DMS114 treated with DMSO at 0.1 percent for 48 hours (cell line): ENCODE measurements around the gene RAD51B.

Experiments used
- DNase-seq: peaks from one replicate; lab custom pipeline; 2025; ENCODE audit not compliant: unreplicated experiment; lab: John Stamatoyannopoulos, UW

The RAD51B gene

DNA sequence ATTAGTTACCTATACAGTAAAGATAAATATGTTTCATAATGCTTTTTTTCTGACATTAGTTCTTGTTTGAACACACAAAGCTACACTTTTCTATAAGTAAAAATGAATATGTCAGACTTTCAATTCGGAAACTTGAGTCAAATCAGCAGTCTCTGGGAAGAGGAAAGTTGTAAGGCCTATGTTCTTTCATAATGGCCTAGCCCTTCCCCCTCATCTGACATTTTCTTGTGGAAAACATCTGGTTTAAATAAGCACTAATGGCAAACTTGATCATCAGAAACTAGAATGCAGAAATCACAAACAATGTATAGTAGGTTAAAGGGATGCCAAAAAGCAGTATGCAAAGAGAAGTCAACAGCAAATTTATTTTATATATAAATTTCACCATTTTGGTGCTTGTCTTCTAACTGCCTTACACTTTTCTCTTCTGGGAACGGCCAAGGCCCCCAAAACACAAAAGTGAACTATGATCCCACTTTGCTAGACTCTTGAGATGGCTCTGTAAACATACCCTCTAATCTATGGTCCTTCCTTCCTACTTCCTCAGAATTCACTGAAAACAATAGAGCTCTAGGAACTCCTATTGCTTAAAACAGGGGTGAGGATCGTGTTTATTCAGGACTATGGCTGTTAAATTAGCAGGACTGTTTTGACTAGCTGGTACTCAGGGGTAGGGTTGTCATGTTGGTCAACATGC, 444.1 kb downstream of the RAD51B start:
- DNase-seq, result no peak

DNA sequence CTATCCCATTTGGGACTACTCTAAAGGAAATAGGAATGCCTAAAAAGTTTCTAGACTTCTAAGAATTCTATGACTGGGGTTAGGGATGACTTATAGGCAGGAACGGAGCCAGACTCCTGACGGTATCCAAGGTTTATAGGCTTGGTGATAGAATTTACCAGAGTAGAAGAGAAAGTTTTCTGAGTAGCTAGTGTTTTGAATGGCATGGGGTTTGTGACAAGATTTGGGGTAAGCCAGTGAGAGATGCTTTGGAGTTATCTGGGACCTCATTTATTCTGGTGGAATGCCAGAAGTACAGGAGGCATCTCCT, 444.6 kb downstream of the RAD51B start:
- DNase-seq, result no peak

DNA sequence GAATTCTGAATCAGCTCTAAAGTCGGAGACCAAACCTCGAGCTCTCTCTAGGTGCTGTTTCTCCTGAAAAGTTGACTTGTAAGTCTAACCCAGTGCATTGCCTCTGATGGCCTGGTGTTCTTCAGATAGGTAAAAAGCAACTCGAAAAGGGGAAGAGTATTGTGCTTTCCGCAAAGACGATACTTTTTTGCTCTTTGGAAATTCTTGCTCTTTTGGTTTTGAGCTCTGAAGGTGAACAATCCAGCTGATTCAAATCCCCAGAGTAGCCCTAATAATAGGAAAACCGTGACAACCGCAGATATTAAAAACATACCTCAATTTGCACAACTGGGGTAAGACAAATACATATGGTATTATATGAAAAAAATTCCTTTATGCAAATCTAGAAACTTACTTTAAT, 447.4 kb downstream of the RAD51B start:
- no peak for DNase-seq

DNA sequence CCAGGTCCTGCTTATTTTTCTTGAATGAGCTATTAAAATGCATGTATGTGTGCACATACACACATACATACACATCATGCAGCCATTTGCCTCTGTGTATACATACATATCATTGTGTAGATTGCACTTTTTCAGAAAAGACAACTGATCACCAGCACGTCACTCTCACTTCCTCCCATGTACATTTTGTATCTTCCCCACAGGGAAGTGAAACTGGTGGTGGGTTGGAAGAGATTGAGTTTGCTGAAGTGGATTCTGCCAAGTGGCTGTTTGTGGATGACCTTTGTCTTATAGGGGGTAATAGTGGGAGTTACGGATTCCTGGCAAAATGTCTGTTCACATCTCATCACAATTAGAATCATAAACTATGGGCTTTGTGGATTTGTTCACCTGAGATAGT, 448.6 kb downstream of the RAD51B start:
- no peak for DNase-seq

DNA sequence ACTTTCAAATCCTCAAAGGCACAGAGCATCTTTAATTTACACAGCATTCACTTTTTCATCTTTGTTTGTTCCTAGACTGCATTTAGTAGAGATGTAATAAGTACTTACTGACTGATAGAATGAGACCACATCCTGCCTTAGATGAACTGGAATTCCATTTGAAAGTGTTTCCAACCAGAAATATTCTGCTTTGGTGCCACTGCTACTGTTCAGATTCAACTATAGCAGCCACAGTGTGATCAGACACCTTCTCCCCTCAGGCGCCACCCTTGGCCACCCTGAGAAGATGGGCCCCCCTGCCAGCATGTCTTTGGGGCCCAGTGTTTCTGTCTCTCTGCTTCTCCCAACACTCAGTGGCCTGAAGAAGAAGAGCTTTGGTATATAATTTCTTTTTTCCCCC, 449.1 kb downstream of the RAD51B start:
- no peak for DNase-seq

DNA sequence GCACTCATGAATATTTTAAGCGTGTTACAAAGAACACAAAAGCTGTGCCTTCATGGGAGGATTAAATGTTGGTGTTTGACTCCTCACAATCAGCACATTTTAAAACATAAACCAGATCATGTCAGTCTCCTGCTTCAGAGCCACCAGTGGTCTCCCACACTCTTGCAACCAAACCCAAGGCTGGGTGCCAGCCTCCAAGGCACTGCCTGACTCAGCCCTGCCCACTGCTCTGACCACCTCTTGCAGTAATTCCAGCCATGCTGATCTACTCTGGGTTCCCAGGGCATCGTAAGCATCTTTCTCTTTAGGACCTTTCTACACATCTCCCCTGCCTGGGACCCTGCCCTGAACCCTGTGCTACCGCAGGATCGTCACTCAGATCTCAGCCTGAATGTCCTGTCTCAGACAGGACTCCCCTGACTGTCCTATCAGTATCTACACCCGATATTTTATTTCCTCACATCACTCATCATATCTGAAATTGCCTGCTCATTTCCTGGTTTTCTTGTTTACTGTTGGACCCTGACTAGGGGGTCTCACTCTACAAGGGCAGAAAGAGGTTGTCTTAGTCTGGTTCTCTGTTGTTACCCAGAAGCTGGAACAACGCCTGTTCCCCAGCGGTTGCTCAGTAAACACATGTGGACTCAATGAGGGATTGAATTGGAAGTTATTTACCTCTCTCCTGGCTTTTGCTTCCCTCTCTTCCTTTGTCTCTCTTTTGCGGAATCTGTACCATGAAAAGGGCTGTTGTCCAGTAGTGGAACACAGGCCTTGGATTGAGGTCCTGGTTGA, 449.8 kb downstream of the RAD51B start:
- no peak for DNase-seq

DNA sequence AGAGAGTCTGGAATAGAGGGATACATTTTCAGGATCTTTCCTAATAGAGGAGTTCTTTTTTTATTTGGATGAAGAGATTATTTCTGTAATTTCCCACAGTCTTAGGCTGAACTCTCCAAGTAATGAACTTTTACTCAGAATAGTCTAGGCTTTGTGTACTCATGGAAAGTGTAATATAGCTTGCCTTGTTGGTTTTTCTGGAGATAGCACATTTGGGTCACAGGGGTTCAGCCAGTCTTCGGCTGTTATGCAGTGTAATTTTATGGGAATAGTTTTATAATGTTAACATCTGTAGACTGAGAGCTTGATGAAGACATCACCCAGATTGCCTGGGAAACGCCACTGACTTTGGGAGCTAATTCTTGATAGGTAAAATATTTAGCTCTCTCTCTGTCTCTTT, 450.8 kb downstream of the RAD51B start:
- no peak for DNase-seq

DNA sequence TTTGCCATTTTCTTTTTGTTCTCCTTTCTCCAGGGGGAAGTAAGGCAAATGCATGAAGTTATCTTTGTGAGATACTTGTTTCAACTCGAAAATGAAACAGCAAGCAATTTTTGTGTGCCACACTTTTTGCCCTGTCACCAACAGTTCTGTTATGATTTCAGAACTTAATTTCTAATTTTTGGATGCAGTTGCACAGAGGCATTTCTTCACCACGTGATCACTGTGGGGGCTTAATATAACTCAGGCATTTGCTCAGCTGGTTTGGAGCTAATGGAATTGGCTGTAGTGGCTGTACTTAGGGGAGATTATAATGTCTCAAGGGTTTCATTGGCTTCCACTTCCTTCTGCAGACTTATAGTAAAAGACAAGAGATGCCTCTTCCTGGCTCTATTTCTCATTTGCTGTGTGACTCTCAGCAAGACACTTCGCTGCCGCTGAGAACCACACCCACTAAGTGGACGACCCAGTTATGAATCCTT, 452.4 kb downstream of the RAD51B start:
- DNase-seq, result no peak

DNA sequence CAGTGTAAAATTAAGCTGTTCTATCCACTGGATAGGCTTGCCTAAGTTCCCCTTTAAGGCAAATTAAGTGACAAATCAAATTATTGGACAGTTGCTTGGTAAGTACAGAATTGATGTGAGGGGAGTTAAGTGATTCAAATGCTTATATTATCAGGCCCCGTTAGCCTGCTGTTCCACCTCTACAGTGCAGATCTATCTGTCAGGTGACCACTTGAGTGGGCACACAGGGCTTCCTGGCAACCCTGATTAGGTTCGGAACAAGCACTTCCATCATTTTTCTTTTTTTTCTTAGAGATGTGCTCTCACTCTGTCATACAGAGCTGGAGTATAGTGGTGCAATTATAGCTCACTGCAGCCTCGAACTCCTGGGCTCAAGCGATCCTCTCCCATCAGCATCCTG, 453.8 kb downstream of the RAD51B start:
- DNase-seq, result no peak

DNA sequence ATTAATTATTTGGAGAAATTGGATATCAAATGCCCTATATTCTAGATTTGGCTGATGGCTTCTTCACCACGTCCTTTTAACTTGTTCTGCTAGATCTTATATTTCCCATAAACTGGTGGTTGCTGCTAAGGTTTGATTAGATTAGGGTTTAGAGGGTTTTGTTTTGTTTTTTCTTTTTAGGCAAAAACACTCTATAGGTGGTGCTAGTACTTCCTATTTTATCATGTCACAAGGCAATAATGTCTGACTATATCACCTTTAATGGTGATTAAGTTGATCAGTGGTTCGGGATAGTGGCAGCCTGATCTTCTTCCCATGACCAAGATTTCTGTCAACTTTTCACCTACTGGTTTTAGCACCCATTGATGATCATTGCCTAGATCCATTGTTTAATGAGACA, 455.1 kb downstream of the RAD51B start:
- no peak for DNase-seq

DNA sequence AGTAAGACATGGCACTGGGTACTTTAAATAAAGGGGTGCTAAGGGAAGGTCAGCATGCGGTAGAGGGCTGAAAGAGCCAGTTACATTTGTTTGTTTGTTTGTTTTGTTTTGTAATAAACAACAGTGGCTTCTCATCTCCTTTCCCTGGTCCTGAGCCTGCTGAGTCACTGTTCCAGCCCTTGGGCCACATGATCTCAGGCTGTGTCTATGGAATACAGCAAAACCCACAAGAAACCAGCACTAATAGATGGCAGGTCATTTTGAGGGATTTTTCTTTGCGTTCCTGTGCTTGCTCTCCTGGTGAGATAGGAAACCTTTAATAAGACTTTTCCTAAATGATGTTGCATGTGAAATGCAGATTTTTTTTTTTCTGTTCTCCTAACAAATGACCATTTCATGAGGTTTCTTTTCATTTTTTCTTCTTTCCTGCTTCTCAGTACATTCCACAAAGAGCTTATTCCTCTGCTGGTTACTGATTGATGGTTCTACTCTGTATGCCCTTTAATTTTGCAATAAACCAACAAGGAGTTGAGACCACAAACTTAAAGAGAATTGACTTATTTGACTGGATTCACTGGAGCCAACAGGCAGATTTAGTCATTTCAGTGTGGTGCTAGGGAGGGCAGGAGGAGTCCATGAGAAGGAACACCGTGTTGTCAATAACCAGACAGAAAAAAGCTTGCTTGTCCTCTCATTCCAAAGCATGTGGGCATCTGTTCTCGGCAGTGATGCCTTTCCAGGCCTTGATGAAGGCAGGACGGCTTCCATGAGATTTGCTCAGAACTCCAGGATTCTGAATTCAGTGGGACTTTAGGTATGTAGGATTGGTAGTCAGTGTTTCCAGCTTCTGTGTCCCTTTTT, 459.2 kb downstream of the RAD51B start:
- no peak for DNase-seq

DNA sequence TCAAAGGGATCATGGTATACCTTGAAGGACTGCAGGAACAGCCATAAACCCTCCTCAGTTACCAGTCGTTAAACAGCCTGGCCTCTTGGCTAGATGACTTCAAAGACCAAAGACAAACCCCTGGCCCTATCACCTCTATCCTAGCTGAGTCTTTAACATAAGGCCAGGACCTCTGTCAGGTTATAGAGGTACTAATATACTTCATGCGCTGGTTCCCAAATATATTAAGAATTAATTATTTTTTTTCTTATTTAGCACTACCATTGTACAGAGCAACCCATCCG, 459.8 kb downstream of the RAD51B start:
- DNase-seq, result no peak

DNA sequence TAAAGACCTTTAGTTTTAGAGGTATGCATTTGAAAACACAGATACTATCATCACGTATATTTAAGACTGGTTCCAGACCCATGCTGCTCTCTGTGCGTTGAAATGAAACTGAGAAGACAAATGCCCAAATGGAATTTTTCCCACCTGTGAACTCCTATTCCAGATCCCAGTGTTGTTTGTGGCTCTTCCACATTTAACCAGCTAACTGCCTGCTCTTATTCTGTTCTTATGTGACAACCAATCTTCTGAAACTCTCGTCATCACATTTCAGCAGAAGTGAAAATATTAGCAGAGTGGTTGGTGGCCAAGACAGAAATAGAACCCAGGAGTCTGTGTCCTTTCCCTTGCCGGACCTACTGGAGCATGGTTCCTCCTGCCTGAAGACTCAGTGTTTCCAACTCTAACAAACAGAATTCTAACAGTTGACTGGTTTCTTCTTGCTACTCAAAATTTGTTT, 460.2 kb downstream of the RAD51B start:
- DNase-seq, result no peak

DNA sequence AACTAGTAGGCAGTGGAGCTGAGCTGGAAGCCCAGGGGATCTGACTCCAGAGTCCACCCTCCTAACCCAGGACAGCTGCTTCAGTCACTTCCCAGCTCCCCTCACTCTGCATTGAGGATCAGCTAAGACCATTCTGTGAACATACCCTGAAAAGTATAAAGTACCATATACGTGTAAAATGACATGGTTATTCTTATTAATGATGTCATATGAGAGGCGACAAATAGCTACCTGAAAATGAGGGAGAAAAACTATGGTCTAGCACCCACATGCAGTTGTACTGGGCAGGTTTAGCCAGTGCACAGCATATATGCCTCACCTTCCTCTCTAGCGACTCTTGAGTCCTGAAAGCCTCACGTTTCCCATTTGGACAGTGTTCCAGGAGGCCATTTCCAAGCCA, 461.9 kb downstream of the RAD51B start:
- DNase-seq, result no peak

DNA sequence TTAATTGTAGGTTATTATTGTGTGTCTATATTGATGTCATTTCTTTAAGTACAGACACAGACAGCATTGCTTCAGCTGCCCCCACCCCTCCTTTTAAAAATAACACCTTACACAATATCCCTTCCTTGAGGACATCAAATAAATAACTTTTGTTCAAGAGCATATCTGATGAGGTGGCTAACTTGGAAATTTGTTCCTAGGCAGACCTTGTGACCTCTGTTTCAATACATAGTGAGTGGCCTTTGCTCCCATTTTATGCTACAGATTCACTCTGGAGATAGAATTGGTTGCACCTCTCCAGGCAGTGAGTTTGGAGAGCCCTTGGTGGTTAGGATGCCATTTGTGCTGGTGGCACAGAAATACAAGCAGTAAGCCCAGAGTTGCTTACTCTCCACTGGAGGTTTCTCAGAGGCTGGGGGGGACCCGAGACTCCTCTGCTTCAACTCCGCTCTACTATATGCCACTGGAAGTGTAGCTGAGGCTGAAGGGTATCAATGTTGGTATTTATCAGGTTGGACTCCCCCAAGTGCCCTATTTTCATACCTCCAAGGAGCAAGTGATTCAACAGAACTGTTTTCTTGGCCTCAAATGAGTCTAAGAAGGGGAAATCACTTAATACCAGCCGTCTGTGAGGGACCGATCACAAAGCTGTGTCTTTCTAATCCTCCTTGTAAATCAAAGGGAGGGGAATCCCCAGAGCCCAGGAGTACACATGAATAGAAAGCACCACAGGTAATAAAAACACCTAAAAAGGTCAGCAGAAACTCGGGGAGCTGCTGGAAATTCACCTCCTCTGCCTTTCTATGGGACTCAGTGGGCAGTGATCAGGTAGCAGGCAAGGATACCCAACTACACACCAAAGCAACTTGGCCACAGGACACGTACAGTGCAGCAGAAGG, 463.1 kb downstream of the RAD51B start:
- DNase-seq, result no peak

DNA sequence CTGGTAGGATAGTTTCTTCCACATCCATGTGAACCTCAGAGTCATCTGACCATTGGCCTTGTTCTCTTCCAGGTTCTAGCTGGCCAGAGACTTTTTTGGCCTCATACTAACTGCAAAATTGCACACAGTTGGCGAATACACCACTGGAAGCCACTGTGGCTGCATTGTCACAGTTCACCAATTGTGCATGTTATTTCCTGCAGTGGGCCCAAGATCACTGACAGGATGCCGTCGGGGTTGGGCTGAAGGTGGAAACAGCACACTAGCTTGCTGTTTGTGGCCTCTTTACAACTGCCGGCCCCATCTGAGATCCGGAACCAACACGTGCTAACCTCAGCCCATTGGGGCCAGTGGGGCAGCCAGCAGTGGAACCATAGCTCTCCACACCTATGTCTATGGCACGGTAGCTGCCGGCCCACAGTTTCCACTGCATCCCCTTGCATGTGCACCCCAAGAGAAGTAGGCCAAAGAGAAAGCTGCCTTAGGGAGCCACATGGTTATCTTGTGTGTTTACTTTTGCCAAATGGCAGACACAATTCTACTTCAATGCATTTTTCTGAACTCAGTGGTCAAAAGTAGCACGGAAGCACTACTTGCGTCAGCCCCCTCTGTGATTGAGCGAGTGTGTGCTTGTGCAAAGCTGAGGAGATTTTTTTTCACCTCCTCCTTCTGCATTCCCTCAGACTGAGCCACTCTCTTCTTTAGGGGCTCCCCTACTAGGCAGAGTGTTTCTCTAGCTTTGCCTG, 464.0 kb downstream of the RAD51B start:
- DNase-seq, result no peak

DNA sequence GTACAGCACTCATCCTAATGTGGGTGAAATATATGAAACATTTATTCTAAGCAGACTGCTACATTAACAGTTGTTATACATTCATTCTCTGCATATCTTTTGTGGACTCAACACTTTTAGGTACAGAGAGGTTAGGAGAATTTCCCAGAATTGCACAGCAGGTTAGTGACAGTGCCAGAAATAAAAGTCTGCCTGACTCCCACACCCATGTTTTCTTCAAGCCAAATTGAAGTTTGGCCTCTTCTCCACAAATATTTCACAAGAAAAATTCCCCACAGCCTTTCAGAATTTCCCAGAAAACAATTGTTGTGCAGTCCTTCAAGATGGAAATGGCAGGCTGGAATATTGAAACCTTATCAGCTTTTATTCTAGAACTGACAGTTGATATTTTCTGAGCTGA, 464.8 kb downstream of the RAD51B start:
- no peak for DNase-seq

DNA sequence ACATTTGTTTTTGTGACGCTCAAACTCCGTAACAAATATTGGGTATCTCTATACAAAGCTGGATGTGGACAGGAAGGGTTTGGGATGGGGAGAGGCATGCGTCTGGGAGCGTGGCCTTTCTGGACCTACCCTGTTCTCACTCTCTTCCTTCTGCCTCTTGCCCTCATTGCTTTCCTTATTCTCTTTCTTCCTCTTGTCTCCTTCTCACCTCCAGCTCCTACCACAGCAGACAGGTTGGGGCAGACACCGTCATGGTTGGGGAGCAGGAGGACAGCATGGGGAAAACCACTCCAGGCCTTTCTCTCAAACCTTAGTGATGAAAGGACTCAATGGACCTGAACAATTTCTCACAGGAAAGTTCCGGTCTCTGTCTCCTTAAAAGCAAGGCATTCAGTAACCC, 465.3 kb downstream of the RAD51B start:
- no peak for DNase-seq

DNA sequence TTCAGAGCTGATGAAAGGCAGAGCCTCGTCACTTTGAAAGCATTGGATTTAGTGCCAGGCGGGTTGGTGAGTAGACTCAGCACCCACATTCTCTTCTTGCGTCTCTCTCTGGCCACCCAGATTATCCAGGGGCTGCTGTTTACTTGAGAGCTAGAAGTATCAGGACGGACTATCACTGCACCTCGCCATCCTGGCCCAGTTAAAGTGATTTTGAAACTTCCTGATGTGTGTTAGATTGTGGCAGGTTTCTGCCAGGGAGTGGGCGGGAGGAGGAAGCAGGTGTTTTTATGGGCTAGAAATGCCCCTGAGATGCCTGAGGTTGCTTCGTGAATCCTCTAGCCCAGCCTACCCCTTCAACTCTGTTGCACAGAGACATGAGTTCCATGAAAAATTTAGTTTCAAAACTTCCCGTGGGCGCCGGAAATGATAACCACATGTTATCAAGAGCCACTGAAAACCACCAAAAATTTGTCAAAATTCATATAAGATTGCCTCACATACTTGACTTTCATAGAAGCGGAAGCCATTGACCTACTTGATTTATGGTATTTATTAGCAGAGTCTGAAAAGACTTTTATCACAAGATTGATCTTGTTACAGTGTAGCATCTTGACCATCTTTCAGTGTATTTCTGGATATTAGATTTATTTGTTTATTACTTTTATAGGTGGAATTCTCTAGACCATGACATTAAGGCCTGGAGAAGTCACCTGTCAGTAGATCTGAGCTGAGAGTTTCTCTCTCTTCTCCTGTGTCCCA, 466.0 kb downstream of the RAD51B start:
- DNase-seq, result no peak

DNA sequence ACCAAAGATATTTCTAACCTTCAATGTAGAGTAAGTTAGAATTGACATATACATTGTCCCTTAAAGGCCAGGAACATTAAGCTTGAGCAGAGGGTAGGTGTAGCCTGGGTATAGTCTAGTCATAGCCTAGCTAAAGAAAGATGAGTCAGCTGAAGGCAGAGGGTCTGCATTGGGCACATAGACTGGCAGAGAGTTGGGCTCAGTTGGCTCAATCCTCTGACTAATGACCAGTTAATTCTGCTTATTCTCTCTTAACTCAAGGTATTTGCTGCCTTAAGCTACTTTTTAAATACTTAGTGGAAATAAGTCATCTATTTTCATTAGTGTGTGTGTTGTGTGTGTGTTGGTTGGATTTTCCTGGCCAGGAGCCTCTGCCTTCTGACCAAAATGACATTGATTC, 467.1 kb downstream of the RAD51B start:
- DNase-seq, result no peak
